ENCODE measurements around the gene CCDC33. TPM values are rescaled to one million over a fixed set of nuclear protein-coding genes. Genes with fewer than 3 reads are reported as not detected.

Gene CCDC33
- total RNA-seq, 1 experiment from 2014 or later = 2.7 TPM

GRCh38 chr15:74252721-74253120, 16.6 kb downstream of the CCDC33 start:
- Mint-ChIP-seq H3K4me1 (ENCODE audit: low read depth, unreplicated experiment) (peaks cover 6% of the 10 kb centered on the region), H3K4me3 (ENCODE audit: low read depth, unreplicated experiment) (no peak overlapping the region), H3K27me3 (ENCODE audit: unreplicated experiment) (peaks cover 60% of the 10 kb centered on the region), H3K36me3 (ENCODE audit: insufficient read depth, unreplicated experiment) (no peaks in the 10 kb centered on the region), H3K27ac (ENCODE audit: unreplicated experiment) (no peak overlapping the region), H3K9me3 (ENCODE audit: low read depth, unreplicated experiment) (no peaks in the 10 kb centered on the region)
- no peak for TF ChIP-seq CTCF (IDR thresholded peaks at IDR 0.05; ENCODE audit: unreplicated experiment)
- CTCF ChIA-PET = no interaction called here
- intact Hi-C loops (cut with micrococcal nuclease; ENCODE audit: unreplicated experiment) = no loop called here
- DNase-seq = no peak
- no TSS peak for BruUV-seq (replicated peaks)

- BruUV-seq (replicated peaks) = no TSS peak
- no peak overlapping the region for H3K27ac Mint-ChIP-seq (ENCODE audit: unreplicated experiment)
- no peak for DNase-seq
- peaks cover 67% of the 10 kb centered on the region for H3K27me3 Mint-ChIP-seq (ENCODE audit: unreplicated experiment)
- peaks cover 6% of the 10 kb centered on the region for H3K4me1 Mint-ChIP-seq (ENCODE audit: low read depth, unreplicated experiment)
- no peaks in the 10 kb centered on the region for H3K9me3 Mint-ChIP-seq (ENCODE audit: low read depth, unreplicated experiment)
- CTCF ChIA-PET = no interaction called here
- no peak overlapping the region for H3K4me3 Mint-ChIP-seq (ENCODE audit: low read depth, unreplicated experiment)
- intact Hi-C loops (cut with micrococcal nuclease; ENCODE audit: unreplicated experiment) = no loop called here
- no peaks in the 10 kb centered on the region for H3K36me3 Mint-ChIP-seq (ENCODE audit: insufficient read depth, unreplicated experiment)
- no peak for TF ChIP-seq CTCF (IDR thresholded peaks at IDR 0.05; ENCODE audit: unreplicated experiment)
These were observed 17.2 kb downstream of the CCDC33 start for GRCh38 chr15:74253211-74253921.

GRCh38 chr15:74257105-74257504, 21.0 kb downstream of the CCDC33 start:
- intact Hi-C loops (cut with micrococcal nuclease; ENCODE audit: unreplicated experiment) = no loop called here
- H3K4me3 Mint-ChIP-seq (ENCODE audit: low read depth, unreplicated experiment) = no peak overlapping the region
- CTCF ChIA-PET = no interaction called here
- no peaks in the 10 kb centered on the region for H3K4me1 Mint-ChIP-seq (ENCODE audit: low read depth, unreplicated experiment)
- H3K9me3 Mint-ChIP-seq (ENCODE audit: low read depth, unreplicated experiment) = no peaks in the 10 kb centered on the region
- no peak for TF ChIP-seq CTCF (IDR thresholded peaks at IDR 0.05; ENCODE audit: unreplicated experiment)
- H3K36me3 Mint-ChIP-seq (ENCODE audit: insufficient read depth, unreplicated experiment) = no peaks in the 10 kb centered on the region
- H3K27ac Mint-ChIP-seq (ENCODE audit: unreplicated experiment) = no peak overlapping the region
- no TSS peak for BruUV-seq (replicated peaks)
- no peak for DNase-seq
- peaks cover 84% of the 10 kb centered on the region for H3K27me3 Mint-ChIP-seq (ENCODE audit: unreplicated experiment)

GRCh38 chr15:74257623-74258022, 21.5 kb downstream of the CCDC33 start:
- intact Hi-C loops (cut with micrococcal nuclease; ENCODE audit: unreplicated experiment) = no loop called here
- BruUV-seq (replicated peaks) = no TSS peak
- Mint-ChIP-seq H3K9me3 (ENCODE audit: low read depth, unreplicated experiment) (no peaks in the 10 kb centered on the region), H3K27me3 (ENCODE audit: unreplicated experiment) (peaks cover 89% of the 10 kb centered on the region), H3K27ac (ENCODE audit: unreplicated experiment) (no peak overlapping the region), H3K4me3 (ENCODE audit: low read depth, unreplicated experiment) (no peak overlapping the region), H3K36me3 (ENCODE audit: insufficient read depth, unreplicated experiment) (no peaks in the 10 kb centered on the region), H3K4me1 (ENCODE audit: low read depth, unreplicated experiment) (no peaks in the 10 kb centered on the region)
- TF ChIP-seq CTCF (IDR thresholded peaks at IDR 0.05; ENCODE audit: unreplicated experiment) = no peak
- CTCF ChIA-PET = no interaction called here
- no peak for DNase-seq

Measured in Calu3 (cell line).